Osteoblast (primary cell): Measurements from ENCODE around the gene TUBB1. TPM values are rescaled to one million over a fixed set of nuclear protein-coding genes. Genes with fewer than 3 reads are reported as not detected.

Source experiments
- DNase-seq: peaks from one replicate; pipeline ENCODE4 v3.0.0; 2011; ENCODE audit warnings: low spot score, mixed read lengths; ENCODE audit not compliant: insufficient read length; ENCODE audit errors: missing footprints
- H2AFZ ChIP-seq: 2 replicates; pipeline ENCODE4 v1.6.0; 2011; ENCODE audit warnings: mild to moderate bottlenecking, low read length
- H3K27ac ChIP-seq: 2 replicates; pipeline ENCODE4 v1.5.1; 2011; ENCODE audit warnings: mild to moderate bottlenecking, low read depth, low read length, moderate library complexity
- H3K27me3 ChIP-seq: 2 replicates; pipeline ENCODE4 v1.6.0; 2012; ENCODE audit warnings: mild to moderate bottlenecking, control low read depth, inconsistent platforms, low read length, moderate library complexity; ENCODE audit not compliant: insufficient read depth
- H3K36me3 ChIP-seq: 2 replicates; pipeline ENCODE4 v1.5.1; 2011; ENCODE audit warnings: mild to moderate bottlenecking, low read length, control low read depth, moderate library complexity; ENCODE audit not compliant: insufficient read depth
- H3K4me1 ChIP-seq: 2 replicates; pipeline ENCODE4 v1.5.1; 2011; ENCODE audit warnings: mild to moderate bottlenecking, low read length, control low read depth, moderate library complexity; ENCODE audit not compliant: insufficient read depth
- H3K4me2 ChIP-seq: 2 replicates; pipeline ENCODE4 v1.6.0; 2011; ENCODE audit warnings: mild to moderate bottlenecking, low read length; ENCODE audit not compliant: insufficient read depth
- H3K4me3 ChIP-seq: fragments of 200-600 bp; sonication (generic); 3 replicates; pipeline ENCODE4 v1.5.1; 2012; ENCODE audit warnings: mild to moderate bottlenecking, low read length, inconsistent platforms; ENCODE audit not compliant: insufficient read depth
- H3K79me2 ChIP-seq: 2 replicates; pipeline ENCODE4 v1.6.0; 2012; ENCODE audit warnings: mild to moderate bottlenecking, low read length, control low read depth, inconsistent platforms; ENCODE audit not compliant: insufficient read depth
- H3K9me3 ChIP-seq: 2 replicates; pipeline ENCODE4 v1.5.1; 2011; ENCODE audit warnings: low read depth, low read length, control low read depth
- H4K20me1 ChIP-seq: 2 replicates; pipeline ENCODE4 v1.6.0; 2012; ENCODE audit warnings: mild to moderate bottlenecking, low read length, control low read depth; ENCODE audit not compliant: insufficient read depth
- CTCF ChIP-seq: IDR thresholded peaks from 2 replicates; pipeline ENCODE4 v1.5.1; 2011; ENCODE audit warnings: mild to moderate bottlenecking, low read depth, low read length, moderate library complexity; ENCODE audit errors: extremely low read depth
- total RNA-seq: library from RNA; depleted of rRNA; stranded (reverse); fragments of >200 nt; gene quantifications from 2 replicates; pipeline ENCODE4 v1.2.3, GENCODE V29; 2012

The TUBB1 gene
- total RNA-seq, 1 donor = not detected

GRCh38 chr20:59000326-59000725 is 18.9 kb upstream of the TUBB1 start:
- no peak overlapping the region for H3K27ac ChIP-seq
- H3K9me3 ChIP-seq = no peaks in the 10 kb centered on the region
- peaks cover 42% of the 10 kb centered on the region for H3K79me2 ChIP-seq
- H4K20me1 ChIP-seq = peaks cover 22% of the 10 kb centered on the region
- DNase-seq = peak; percentile 50
- H2AFZ ChIP-seq = no peak overlapping the region
- no peak for TF ChIP-seq CTCF
- H3K4me3 ChIP-seq = no peak overlapping the region
- H3K4me1 ChIP-seq = peaks cover 8% of the 10 kb centered on the region
- H3K36me3 ChIP-seq = peaks cover 76% of the 10 kb centered on the region
- H3K4me2 ChIP-seq = no peak overlapping the region
- no peaks in the 10 kb centered on the region for H3K27me3 ChIP-seq

- Histone ChIP-seq H3K36me3 (peaks cover 74% of the 10 kb centered on the region), H3K27me3 (no peaks in the 10 kb centered on the region), H3K4me1 (peaks cover 15% of the 10 kb centered on the region), H4K20me1 (peaks cover 24% of the 10 kb centered on the region), H3K4me3 (no peak overlapping the region), H3K27ac (no peak overlapping the region), H3K79me2 (peaks cover 49% of the 10 kb centered on the region), H3K4me2 (no peak overlapping the region), H3K9me3 (no peaks in the 10 kb centered on the region), H2AFZ (no peak overlapping the region)
- no peak for TF ChIP-seq CTCF
- peak; percentile 27 for DNase-seq
Observed at GRCh38 chr20:59001068-59001448, 18.2 kb upstream of the TUBB1 start.

DNA sequence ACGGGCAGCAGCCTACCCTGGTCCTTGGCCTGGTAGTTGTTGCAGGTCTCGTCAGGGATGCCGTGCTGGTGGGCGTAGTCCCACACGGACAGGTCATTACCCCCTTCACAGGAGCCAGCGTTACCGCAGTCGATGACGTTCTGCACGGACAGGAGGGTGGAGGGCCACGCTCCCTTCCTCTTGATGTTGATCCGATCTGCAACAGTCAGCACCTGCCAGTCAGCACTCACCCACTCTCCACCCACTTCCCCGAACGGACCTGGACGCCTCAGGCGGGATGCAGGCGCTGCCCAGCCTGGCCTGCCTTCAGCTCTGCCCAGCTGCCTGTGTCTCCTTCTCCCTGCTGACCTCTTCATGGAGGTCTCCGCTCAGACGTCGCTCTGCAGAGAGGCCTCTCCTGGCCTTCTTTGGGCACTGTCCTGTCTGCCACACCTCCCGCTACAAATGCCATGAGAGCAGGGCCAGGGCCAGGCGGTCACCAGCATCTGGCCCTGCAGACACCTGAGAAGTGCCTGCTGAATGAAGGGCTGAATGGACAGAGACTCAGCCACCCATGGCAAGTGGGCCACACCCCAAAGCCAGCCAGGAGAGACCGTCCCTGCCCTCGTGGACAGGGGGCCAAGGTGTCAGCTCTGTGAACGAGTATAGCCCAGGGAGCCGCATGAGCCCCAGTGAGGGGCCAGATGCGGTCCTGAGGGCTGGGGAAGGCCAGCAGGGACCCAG is 17.6 kb upstream of the TUBB1 start:
- peak; percentile 79 for DNase-seq
- Histone ChIP-seq H3K79me2 (peaks cover 54% of the 10 kb centered on the region), H3K4me1 (peaks cover 20% of the 10 kb centered on the region), H3K9me3 (no peaks in the 10 kb centered on the region), H3K4me2 (no peak overlapping the region), H3K36me3 (peaks cover 68% of the 10 kb centered on the region), H2AFZ (no peak overlapping the region), H4K20me1 (peaks cover 24% of the 10 kb centered on the region), H3K27ac (no peak overlapping the region), H3K27me3 (no peaks in the 10 kb centered on the region), H3K4me3 (no peak overlapping the region)
- TF ChIP-seq CTCF = no peak

DNA sequence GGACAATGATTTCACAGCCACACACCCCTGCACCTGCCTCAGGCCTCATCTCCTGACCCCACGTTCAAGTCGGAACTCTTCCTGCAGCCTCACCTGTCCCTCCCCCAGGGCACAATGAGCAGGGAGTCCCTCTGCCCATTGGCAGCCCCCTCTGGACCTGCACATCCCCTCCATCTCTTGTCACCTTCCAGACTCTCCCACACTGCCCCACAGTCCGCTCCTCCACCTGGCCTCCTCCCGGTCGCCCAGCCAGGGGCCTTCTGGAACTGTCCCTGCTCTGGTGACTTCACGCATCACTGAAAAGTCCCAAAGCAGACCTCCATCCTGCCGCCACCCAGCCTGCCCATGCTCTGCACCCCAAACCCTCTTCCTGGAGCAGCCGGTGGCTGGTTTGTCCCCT is 16.8 kb upstream of the TUBB1 start:
- Histone ChIP-seq H3K4me2 (no peak overlapping the region), H3K79me2 (peaks cover 57% of the 10 kb centered on the region), H3K27me3 (no peaks in the 10 kb centered on the region), H3K27ac (no peak overlapping the region), H3K4me3 (no peak overlapping the region), H4K20me1 (peaks cover 24% of the 10 kb centered on the region), H2AFZ (no peak overlapping the region), H3K36me3 (peaks cover 61% of the 10 kb centered on the region), H3K4me1 (peaks cover 21% of the 10 kb centered on the region), H3K9me3 (no peaks in the 10 kb centered on the region)
- TF ChIP-seq CTCF = no peak
- peak; percentile 64 for DNase-seq
